HCT116 (cell line): ENCODE results near the gene SPSB4. TPM values are rescaled to one million over a fixed set of nuclear protein-coding genes. Genes with fewer than 3 reads are reported as not detected.

Source experiments
- ATAC-seq: fragments of 200-7000 bp; cut with Tn5 transposase; 2 replicates; pipeline ENCODE4 v1.9.1; 2020; ENCODE audit warnings: mild to moderate bottlenecking, moderate library complexity
- BruUV-seq: library from RNA; stranded (reverse); fragments of 400-500 nt; replicated peaks from 2 replicates; lab custom pipeline; 2021; lab: Mats Ljungman, UMichigan
- CTCF ChIA-PET: fragments of 300-600 bp; sonication (Branson Sonifier 250); formaldehyde crosslinking; loops from one replicate; lab custom pipeline; 2021; ENCODE audit warnings: antibody characterized with exemption; lab: Charles Lee
- POLR2A ChIA-PET: fragments of 300-600, 350-600 bp; sonication (Branson Sonifier 250); formaldehyde crosslinking; loops from one replicate; lab custom pipeline; 2021; ENCODE audit warnings: antibody characterized with exemption; lab: Charles Lee
- RAD21 ChIA-PET, 2 experiments: fragments of 300-600 bp; sonication (Branson Sonifier 250); formaldehyde crosslinking; loops; one replicate each; lab custom pipeline; 2023; ENCODE audit warnings: low total read pairs in 2 of 2; ENCODE audit not compliant: uncharacterized antibody in 2 of 2, unreplicated experiment in 2 of 2, low non-redundant PET in 1 of 2; lab: Charles Lee
- DNase-seq: peaks from one replicate; pipeline ENCODE4 v3.0.0-alpha.2; 2010; ENCODE audit warnings: low read depth, low spot score
- H2AFZ ChIP-seq: fragments of 200-600 bp; shearing (Covaris generic), sonication (generic); 2 replicates; pipeline ENCODE4 v1.6.1; 2017; ENCODE audit warnings: low read depth, mixed run types, mixed read lengths, antibody characterized with exemption, low read length; ENCODE audit not compliant: poor library complexity, severe bottlenecking
- H3K27ac ChIP-seq: 2 replicates; pipeline ENCODE4 v1.5.1; 2012; ENCODE audit warnings: low read depth, low read length
- H3K27me3 ChIP-seq: fragments of 200-600 bp; sonication (generic); 2 replicates; pipeline ENCODE4 v1.6.1; 2016; ENCODE audit warnings: mixed run types, low read length, mixed read lengths; ENCODE audit not compliant: insufficient read depth
- H3K36me3 ChIP-seq, 2 experiments: fragments of 200-500 bp in 1 of 2; fragments of 200-600 bp in 1 of 2; sonication (Bioruptor generic) in 1 of 2; sonication (generic) in 1 of 2; 2 replicates each; pipeline versions ENCODE4 v1.5.1 to v1.6.1; 2014 to 2016; ENCODE audit warnings: low read length in 2 of 2, inconsistent platforms in 1 of 2, mixed read lengths in 1 of 2, mixed run types in 1 of 2; ENCODE audit not compliant: insufficient read depth in 2 of 2, control insufficient read depth in 1 of 2
- H3K4me1 ChIP-seq, 2 experiments: fragments of 200-600 bp in 1 of 2; sonication (generic) in 1 of 2; 2 replicates each; pipeline versions ENCODE4 v1.5.1 to v1.6.1; 2012 to 2017; ENCODE audit warnings: low read length in 2 of 2, inconsistent platforms in 1 of 2, mild to moderate bottlenecking in 1 of 2, mixed read lengths in 1 of 2, mixed run types in 1 of 2, moderate library complexity in 1 of 2; ENCODE audit not compliant: insufficient read depth in 2 of 2, control insufficient read depth in 1 of 2
- H3K4me2 ChIP-seq: fragments of 200-600 bp; sonication (generic); 2 replicates; pipeline ENCODE4 v1.6.1; 2017; ENCODE audit warnings: mixed run types, low read length, mixed read lengths
- H3K4me3 ChIP-seq, 2 experiments: fragments of 200-600 bp in 1 of 2; sonication (generic) in 1 of 2; replicated peaks in 1 of 2; 2 replicates each; pipeline ENCODE4 v1.5.1; 2011 to 2016; ENCODE audit warnings: low read length in 2 of 2, control low read depth in 1 of 2, low read depth in 1 of 2, mild to moderate bottlenecking in 1 of 2, mixed read lengths in 1 of 2, mixed run types in 1 of 2
- H3K79me2 ChIP-seq: fragments of 200-600 bp; sonication (generic); 2 replicates; pipeline ENCODE4 v1.6.1; 2017; ENCODE audit warnings: mild to moderate bottlenecking, mixed run types, low read length, moderate library complexity, mixed read lengths; ENCODE audit not compliant: insufficient read depth
- H3K9ac ChIP-seq: fragments of 200-600 bp; sonication (generic); 2 replicates; pipeline ENCODE4 v1.6.1; 2016; ENCODE audit warnings: low read length, mixed read lengths
- H3K9me2 ChIP-seq: fragments of 200-600 bp; sonication (generic), shearing (Covaris generic); 2 replicates; pipeline ENCODE4 v1.6.1; 2017; ENCODE audit warnings: mixed run types, mild to moderate bottlenecking, moderate library complexity; ENCODE audit not compliant: insufficient read depth
- H3K9me3 ChIP-seq, 2 experiments: fragments of 200-500 bp in 1 of 2; fragments of 200-600 bp in 1 of 2; sonication (Bioruptor generic) in 1 of 2; sonication (generic) in 1 of 2; 2 replicates each; pipeline ENCODE4 v1.6.1; 2014 to 2017; ENCODE audit warnings: low read length in 2 of 2, mixed read lengths in 2 of 2, inconsistent platforms in 1 of 2, low read depth in 1 of 2, mild to moderate bottlenecking in 1 of 2, mixed run types in 1 of 2, moderate library complexity in 1 of 2; ENCODE audit not compliant: control insufficient read depth in 1 of 2, insufficient read depth in 1 of 2
- H4K20me1 ChIP-seq: fragments of 200-600 bp; sonication (generic), shearing (Covaris generic); 2 replicates; pipeline ENCODE4 v1.6.1; 2017; ENCODE audit warnings: mixed run types, mild to moderate bottlenecking, moderate library complexity; ENCODE audit not compliant: insufficient read depth
- CEBPB ChIP-seq: IDR thresholded peaks from 2 replicates; pipeline ENCODE4 v1.6.1; 2012; ENCODE audit warnings: low read depth
- EGR1 ChIP-seq: IDR thresholded peaks from 2 replicates; pipeline ENCODE4 v1.6.1; 2012; ENCODE audit warnings: low read depth
- ELF1 ChIP-seq: IDR thresholded peaks from 2 replicates; pipeline ENCODE4 v1.6.1; 2012; ENCODE audit warnings: low read depth, borderline replicate concordance
- EZH2 ChIP-seq: fragments of 200-600 bp; sonication (generic); IDR thresholded peaks from 2 replicates; pipeline ENCODE4 v1.6.1; 2017; ENCODE audit warnings: antibody characterized with exemption, mixed run types
- EZH2phosphoT487 ChIP-seq: fragments of 200-600 bp; IDR thresholded peaks from 2 replicates; pipeline ENCODE4 v1.6.1; 2018; ENCODE audit warnings: antibody characterized with exemption, borderline replicate concordance
- FOSL1 ChIP-seq: IDR thresholded peaks from 2 replicates; pipeline ENCODE4 v1.6.1; 2012; ENCODE audit warnings: low read depth
- POLR2A ChIP-seq: IDR thresholded peaks from 2 replicates; pipeline ENCODE4 v1.7.0; 2011; ENCODE audit warnings: borderline replicate concordance; ENCODE audit not compliant: insufficient read depth, insufficient read length; ENCODE audit errors: extremely low read depth
- POLR2AphosphoS5 ChIP-seq: IDR thresholded peaks from 2 replicates; pipeline ENCODE4 v1.6.1; 2011; ENCODE audit warnings: mild to moderate bottlenecking, low read depth, low read length, moderate library complexity
- SIN3A ChIP-seq: IDR thresholded peaks from 2 replicates; pipeline ENCODE4 v1.6.1; 2012; ENCODE audit warnings: low read depth
- TCF7L2 ChIP-seq: IDR thresholded peaks from 2 replicates; pipeline ENCODE4 v1.7.0; 2011; ENCODE audit warnings: borderline replicate concordance, inconsistent platforms; ENCODE audit not compliant: insufficient read depth, insufficient read length; ENCODE audit errors: extremely low read depth
- ZFX ChIP-seq: fragments of 450-650 bp; IDR thresholded peaks from 2 replicates; pipeline ENCODE4 v1.6.1; 2017
- ZNF274 ChIP-seq: fragments of 200-500 bp; sonication (Bioruptor generic); IDR thresholded peaks from 2 replicates; pipeline ENCODE4 v1.6.1; 2014; ENCODE audit warnings: mild to moderate bottlenecking, low read depth, low read length, inconsistent platforms
- intact Hi-C: fragments of 100-400 bp; cut with micrococcal nuclease; formaldehyde crosslinking; loops from 2 replicates; pipeline ENCODE4 v1.10.0; 2022
- total RNA-seq: library from RNA; stranded (reverse); gene quantifications from one replicate; pipeline ENCODE4 v1.2.1, GENCODE V29; 2021; ENCODE audit not compliant: unreplicated experiment
- TF ChIP-seq, protein P1 (sequence below): IDR thresholded peaks from 2 replicates; pipeline ENCODE4 v1.6.1; 2012
- TF ChIP-seq, protein P2 (sequence below): IDR thresholded peaks from 2 replicates; pipeline ENCODE4 v1.6.1; 2012; ENCODE audit warnings: low read depth

Gene SPSB4
- total RNA-seq, 1 experiment from 2014 or later, result 0.57 TPM

DNA sequence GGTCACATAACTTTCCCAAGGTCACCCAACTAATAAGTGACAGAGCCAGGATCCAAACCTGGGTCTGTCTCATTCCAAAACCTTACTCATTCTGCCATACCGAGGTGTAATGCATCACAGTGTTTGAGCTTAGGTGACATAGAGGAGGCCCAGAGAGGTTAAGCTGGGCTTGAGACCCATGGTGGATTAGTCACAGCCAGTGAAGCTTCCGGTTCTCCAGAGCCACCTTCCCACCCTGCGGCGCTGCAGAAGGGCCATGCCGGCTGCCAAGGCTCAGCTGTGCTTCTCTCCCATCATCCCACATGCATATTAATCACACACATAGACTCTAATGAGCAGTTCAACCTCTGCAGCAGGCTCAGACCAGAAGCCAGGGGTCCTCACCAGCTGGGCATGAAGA, 42.2 kb downstream of the SPSB4 start:
- H3K9ac ChIP-seq, result no peak overlapping the region
- ATAC-seq (no peak), DNase-seq (no peak)
- no peaks in the 10 kb centered on the region for H3K4me1 ChIP-seq
- no TSS peak for BruUV-seq
- H3K27ac ChIP-seq, result no peak overlapping the region
- no peaks in the 10 kb centered on the region for H3K79me2 ChIP-seq
- H4K20me1 ChIP-seq, result no peaks in the 10 kb centered on the region
- H3K4me2 ChIP-seq, result no peak overlapping the region
- H3K36me3 ChIP-seq, result no peaks in the 10 kb centered on the region
- POLR2A ChIA-PET, result no interaction called here
- H3K27me3 ChIP-seq, result no peaks in the 10 kb centered on the region
- RAD21 ChIA-PET, result no interaction called here
- CTCF ChIA-PET, result interaction anchor here (1.3 kb wide), 1 partner anchor 13 kb away, joined by 4 read pairs; no protein-coding TSS in a partner anchor
- H3K9me3 ChIP-seq, result no peaks in the 10 kb centered on the region
- no peak overlapping the region for H3K4me3 ChIP-seq
- TF ChIP-seq, protein P1, sequence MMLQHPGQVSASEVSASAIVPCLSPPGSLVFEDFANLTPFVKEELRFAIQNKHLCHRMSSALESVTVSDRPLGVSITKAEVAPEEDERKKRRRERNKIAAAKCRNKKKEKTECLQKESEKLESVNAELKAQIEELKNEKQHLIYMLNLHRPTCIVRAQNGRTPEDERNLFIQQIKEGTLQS, result no peak
- TF ChIP-seq POLR2A, result no peak
- TF ChIP-seq SIN3A, result no peak
- TF ChIP-seq ZFX, result no peak
- no peak for TF ChIP-seq EZH2phosphoT487
- no peak for TF ChIP-seq CEBPB
- no peak for TF ChIP-seq EZH2
- TF ChIP-seq ELF1, result no peak
- no peak for TF ChIP-seq POLR2AphosphoS5
- TF ChIP-seq EGR1, result no peak
- TF ChIP-seq FOSL1, result no peak
- TF ChIP-seq, protein P2, sequence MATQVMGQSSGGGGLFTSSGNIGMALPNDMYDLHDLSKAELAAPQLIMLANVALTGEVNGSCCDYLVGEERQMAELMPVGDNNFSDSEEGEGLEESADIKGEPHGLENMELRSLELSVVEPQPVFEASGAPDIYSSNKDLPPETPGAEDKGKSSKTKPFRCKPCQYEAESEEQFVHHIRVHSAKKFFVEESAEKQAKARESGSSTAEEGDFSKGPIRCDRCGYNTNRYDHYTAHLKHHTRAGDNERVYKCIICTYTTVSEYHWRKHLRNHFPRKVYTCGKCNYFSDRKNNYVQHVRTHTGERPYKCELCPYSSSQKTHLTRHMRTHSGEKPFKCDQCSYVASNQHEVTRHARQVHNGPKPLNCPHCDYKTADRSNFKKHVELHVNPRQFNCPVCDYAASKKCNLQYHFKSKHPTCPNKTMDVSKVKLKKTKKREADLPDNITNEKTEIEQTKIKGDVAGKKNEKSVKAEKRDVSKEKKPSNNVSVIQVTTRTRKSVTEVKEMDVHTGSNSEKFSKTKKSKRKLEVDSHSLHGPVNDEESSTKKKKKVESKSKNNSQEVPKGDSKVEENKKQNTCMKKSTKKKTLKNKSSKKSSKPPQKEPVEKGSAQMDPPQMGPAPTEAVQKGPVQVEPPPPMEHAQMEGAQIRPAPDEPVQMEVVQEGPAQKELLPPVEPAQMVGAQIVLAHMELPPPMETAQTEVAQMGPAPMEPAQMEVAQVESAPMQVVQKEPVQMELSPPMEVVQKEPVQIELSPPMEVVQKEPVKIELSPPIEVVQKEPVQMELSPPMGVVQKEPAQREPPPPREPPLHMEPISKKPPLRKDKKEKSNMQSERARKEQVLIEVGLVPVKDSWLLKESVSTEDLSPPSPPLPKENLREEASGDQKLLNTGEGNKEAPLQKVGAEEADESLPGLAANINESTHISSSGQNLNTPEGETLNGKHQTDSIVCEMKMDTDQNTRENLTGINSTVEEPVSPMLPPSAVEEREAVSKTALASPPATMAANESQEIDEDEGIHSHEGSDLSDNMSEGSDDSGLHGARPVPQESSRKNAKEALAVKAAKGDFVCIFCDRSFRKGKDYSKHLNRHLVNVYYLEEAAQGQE, result no peak
- TF ChIP-seq TCF7L2, result no peak
- no peak for TF ChIP-seq ZNF274
- H2AFZ ChIP-seq, result no peak overlapping the region
- no peaks in the 10 kb centered on the region for H3K9me2 ChIP-seq
- intact Hi-C loops, result no loop called here
